HG03159 (cell line): ENCODE measurements around the gene PTPRD.

ENCODE experiments used
- ATAC-seq: cut with Tn5 transposase; IDR thresholded peaks from one replicate; pipeline ENCODE4 v1.9.1; 2021; ENCODE audit warnings: mild to moderate bottlenecking, moderate library complexity; ENCODE audit not compliant: unreplicated experiment

PTPRD gene

GRCh38 chr9:8627976-8628679 lies 1984.7 kb downstream of the PTPRD start:
- ATAC-seq: no peak

DNA sequence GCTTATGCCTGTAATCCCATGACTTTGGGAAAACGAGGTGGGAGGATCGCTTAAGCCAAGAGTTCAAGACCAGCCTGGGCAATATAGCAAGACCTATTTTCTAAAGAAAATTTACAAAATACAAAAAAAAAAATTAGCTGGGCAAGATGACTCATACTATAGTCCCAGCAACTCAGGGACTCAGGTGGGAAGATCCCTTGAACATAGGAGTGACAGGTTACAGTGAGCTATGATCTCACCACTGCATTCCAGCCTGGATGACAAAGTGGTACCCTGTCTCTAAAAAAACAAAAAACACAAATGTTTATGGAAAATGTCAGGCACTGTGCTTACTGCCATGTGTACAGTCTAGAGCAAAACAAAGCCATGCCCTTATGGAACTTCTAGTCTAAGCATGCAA lies 1989.9 kb downstream of the PTPRD start:
- no peak for ATAC-seq

DNA sequence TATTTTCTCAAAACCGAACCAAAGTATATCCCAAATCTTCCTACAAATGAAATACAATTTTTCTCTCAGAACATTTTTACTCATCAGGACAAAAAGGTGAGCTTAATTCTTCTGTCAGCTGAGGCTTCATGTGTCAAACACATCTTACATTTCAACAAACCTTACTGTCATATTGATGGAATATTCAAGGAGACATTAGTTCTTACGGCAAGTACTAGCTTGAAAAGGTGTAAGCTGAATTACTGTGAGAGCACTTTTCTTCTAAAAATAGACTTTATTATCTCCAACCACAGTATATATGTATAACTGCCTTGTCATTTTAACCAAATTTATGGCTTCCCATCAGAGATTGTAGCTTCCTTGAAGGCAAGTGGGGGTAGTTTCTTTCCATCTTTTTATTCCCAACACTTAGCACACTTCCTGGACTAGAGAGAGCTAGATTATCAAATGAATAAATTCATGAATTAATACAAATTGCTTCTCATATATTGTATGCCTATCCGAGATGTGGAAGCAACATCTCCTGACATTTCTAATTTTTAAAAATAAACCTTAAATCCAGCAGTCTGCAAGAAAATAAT lies 1990.5 kb downstream of the PTPRD start:
- ATAC-seq: no peak

DNA sequence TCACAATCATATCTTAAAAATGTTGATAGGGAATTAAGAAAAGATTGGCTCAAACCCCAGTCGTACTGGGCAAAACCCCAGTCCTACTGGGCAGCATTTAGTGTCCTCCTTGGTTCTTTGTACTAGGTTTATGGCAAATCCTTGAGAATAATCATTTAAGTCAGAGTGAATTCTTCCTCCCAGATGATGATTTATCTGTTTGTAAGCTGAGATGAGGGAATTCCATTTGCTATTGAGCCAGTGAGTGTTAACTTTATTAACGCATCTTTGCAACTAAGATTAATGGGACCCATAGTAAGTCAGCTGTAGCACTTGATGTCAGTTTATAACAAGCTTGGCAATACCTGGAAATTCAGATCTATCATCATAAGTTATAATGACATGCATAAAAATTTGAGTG lies 1991.4 kb downstream of the PTPRD start:
- no peak for ATAC-seq

DNA sequence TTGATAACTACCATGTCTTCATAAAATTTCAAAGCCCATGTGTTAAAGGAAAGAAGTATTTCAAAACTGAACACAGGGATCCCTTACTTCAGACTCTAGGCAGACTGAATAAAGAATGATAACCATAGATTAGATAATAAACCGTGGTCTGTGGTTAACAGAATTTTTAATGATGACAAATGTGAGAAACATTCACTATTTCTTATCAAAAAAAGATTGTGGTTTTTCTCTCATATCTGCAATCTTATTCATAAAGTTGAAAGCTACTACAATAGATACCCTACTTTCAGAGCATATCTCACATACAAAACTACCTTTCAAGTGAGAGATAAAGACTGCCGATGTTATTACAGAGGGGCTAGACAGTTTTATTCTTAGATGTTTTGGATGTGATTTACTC lies 1996.4 kb downstream of the PTPRD start:
- ATAC-seq: no peak

DNA sequence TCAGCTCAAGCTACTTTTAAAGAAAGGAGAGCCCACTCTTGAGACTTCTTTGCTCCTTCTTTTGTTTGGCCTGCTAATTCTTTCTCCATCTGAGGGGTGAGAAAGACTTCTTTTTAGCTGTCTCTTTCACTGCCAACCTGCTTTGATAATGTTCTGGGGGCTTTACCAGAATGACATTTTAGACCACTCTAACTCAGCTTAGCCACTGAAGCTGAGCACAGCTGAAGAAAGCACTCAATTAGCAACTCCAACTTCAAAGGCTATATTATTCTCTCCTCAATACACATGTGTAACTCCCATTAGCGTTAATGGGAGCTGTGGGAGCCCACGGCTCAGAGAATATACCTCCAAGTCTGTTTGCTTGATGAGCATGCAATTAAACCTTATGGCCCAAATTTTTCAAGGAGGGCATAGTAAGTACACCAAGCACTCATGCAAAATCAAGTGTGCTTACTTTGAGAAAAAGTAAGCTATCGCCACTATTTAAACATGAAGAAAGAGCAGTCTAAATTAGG lies 1997.8 kb downstream of the PTPRD start:
- no peak for ATAC-seq

DNA sequence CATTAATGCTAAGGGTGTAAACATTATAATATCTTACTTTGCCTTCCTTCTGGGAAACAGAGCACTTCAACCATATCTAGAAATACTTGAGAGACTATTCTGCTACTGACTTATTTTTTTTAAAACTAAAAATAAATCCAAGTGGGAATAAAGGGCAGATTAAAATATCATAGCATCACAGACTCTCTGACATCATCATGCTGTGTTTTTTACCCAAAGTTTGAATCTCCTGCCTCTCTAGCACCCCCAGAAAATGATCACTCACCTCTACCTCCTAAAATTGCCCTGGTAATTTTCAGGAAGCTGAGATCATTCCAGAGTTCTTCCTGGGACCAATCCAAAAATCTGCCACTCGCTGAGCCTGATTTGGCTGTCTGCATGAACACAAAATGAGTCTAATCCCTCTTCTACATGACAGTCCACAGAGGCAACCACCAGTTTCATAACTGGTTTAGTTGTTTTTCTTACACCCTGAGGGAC lies 1999.4 kb downstream of the PTPRD start:
- ATAC-seq: no peak

DNA sequence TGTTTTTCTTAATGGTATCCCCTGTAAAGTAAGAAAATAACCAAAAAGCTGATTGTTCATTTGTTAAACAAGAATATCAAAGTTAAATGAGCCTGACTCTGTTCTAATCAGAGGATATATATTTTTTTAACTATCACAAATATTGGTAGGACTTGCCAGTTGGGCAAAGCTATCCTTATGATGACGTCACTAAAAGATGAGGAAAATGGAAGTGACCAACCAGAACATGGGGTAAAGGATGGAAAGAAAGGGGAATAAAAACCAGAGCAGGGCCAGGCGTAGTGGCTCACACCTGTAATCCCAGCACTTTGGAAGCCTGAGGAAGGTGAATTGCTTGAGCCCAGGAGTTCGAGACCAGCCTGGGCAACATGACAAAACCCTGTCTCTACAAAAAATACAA lies 2001.6 kb downstream of the PTPRD start:
- ATAC-seq: no peak

DNA sequence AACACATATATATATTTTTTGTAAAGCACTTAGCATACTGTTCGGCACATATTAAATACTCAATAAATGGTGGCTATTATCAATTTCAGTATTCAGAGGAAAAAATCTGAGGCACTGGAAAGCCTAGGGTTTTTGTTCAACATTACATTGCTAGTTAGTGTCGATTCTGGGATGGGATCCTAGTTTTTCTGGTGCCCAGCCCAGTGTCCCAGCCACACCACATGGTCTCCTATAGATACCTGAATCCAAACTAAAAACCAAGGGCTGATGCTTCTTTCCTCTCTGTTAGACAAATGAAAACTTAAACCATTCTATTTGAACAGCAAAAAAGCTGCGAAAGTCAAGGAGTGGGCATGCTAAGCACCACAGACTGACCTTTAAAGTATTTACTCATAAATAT lies 2002.5 kb downstream of the PTPRD start:
- ATAC-seq: no peak

GRCh38 chr9:8605096-8605495 lies 2007.7 kb downstream of the PTPRD start:
- no peak for ATAC-seq

- ATAC-seq: no peak
These were observed 2008.6 kb downstream of the PTPRD start for GRCh38 chr9:8604201-8604600.

DNA sequence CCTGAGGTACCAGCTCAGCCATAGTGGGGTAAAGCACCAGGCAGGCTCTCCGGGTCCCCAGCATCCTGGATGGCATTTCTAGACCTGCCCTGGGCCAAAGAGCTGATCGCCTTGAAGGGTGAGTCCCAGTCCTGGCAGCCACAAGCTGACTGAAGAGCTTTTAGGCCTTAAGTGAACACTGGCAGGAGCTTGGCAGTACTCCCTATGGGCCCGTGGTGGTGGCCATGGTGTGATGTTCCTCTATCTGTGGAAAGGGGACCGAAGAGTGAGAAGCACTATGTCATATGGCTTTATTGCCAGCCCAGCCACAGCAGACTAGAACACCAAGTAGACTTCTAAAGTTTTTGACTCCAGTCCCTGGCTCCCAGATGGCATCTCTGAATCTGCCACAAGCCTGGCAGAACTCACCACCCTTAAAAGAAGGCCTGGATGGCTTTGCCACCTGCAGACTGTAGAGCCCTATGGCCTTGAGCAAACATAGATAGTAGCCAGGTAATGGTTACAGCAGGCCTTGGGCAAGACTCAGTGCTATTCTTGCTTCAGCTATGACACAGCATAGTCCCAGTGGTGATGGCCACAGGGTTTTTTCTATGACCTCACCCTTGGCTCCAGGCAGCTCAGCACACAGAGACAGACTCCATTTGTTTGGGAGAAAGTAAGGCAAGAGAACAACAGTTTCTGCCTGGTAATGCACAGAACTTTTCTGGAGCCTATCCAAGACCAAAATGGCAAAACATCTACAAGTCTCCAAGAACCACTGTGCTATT lies 2011.7 kb downstream of the PTPRD start:
- no peak for ATAC-seq

- ATAC-seq: no peak
These were observed 2012.9 kb downstream of the PTPRD start for GRCh38 chr9:8599937-8600336.

DNA sequence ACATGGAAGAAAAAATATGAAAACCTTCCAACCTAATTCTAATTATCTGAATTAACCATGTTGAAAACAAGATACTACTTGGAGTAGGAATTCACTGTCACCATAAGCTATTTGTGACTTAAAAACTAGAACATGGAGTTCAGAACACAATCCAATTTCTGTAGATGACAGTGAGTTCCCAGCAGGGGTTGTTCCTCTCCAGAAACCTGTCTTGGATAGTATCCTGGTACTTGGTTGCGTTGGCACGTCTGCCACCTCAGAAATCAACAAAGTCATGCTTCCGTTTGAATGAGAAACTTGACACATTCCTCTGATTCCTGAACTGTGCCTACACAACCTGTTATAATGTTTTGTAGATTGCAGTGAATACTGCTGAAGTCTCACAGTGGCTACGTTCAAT lies 2023.3 kb downstream of the PTPRD start:
- no peak for ATAC-seq

DNA sequence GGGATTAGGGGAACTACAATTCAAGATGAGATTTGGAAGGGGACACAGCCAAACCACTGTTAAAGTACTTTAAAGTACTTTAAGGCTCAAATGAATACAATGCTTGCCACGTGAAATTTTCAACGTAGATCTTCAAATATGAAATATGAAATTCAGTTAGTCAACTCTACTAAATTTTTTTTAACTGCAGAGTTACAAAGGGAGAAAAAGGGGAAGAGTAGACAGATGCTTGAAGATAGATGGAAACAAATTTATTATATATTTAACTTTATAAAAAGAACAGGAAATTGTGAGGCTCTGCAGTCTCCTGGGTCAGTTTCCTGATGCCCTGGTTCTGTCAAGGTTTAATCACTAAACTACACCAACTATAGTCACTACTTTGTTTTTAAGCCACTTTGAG lies 2027.8 kb downstream of the PTPRD start:
- no peak for ATAC-seq

DNA sequence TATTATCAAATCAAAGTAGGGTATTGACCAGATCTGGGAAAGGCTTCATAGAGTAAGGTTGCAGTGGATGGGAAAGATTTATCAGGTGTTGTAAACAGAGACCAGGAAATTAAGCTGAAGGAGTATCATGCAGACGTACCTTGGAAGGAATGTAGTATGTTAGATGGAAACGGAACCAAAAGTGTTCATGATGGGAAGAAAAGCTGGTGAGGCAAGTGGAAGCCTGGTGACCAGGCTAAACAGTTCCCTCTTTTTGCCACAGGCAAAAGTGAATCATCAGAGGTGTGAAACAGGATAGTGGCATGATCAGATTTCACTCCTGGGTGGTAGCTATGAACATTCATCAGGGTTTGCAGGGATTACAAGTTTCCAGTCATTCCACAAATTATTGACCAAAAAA lies 2033.1 kb downstream of the PTPRD start:
- no peak for ATAC-seq

GRCh38 chr9:8576741-8577140 lies 2036.1 kb downstream of the PTPRD start:
- no peak for ATAC-seq

GRCh38 chr9:8574846-8575245 lies 2038.0 kb downstream of the PTPRD start:
- no peak for ATAC-seq

DNA sequence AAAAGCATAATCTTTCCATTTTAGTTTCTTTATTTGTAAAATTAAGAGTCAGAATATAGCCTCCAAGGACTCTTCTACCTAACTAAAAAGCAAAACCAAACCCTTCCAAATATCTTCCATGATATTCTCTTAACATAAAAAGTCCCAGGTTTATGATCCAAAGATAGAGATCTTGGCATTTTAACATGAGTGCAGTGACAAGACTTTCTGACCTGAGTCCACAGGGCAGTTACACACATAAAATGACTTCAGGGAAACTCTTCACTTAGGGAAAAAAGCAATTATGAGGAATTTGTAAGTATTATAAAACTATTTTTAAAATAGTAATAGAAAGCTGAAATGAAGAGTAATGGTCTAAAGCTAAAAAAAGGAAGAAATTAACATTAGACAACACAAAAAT lies 2040.6 kb downstream of the PTPRD start:
- ATAC-seq: no peak

DNA sequence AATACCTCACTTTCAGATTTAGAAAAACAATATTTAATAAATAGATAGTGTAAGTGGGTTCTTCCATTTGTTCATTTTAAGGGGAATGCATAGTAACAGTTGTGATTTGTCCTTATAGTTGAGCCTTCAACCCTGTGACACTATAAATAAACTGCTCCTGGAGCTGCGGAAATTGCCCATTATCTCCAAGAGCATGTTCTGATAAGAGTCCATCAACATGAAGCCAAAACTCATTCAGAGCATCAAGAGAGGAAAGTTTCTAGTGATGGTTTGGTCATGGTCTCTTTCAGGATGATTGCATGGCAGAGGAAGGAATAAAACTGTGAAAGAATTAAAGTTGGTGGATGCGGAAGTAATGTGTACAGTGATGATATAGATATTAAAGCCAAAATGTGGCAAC lies 2041.2 kb downstream of the PTPRD start:
- no peak for ATAC-seq

DNA sequence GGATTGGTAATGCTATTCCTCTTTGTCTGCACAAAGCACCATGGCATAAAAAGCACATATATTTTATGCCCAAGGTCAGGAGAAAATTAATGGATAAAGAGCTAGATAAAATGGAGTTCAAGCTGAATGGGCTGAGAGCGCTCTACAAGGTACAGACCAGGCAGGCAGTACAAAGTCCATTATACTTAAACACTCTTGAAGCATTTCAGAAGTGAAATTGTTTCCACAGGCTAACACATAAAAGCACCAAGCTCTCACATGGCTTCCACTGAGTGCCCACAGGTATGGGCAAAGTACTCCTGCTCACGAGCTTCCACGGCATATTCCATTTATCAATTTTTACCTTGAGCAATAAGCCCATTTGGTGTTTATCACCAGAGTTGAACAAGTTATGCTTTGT lies 2042.0 kb downstream of the PTPRD start:
- no peak for ATAC-seq

- no peak for ATAC-seq
These were observed 2043.0 kb downstream of the PTPRD start for GRCh38 chr9:8569823-8570222.
